WERI-Rb-1 (cell line): ENCODE measurements around the gene CADM2.

Source experiments
- DNase-seq: peaks from one replicate; pipeline ENCODE4 v3.0.0-alpha.2; 2020
- H3K27ac ChIP-seq: fragments of 250-450 bp; sonication (Bioruptor Pico); 2 replicates; pipeline ENCODE4 v1.5.1; 2020; ENCODE audit warnings: mild to moderate bottlenecking, moderate library complexity
- H3K27me3 ChIP-seq: fragments of 250-450 bp; sonication (Bioruptor Pico); 2 replicates; pipeline ENCODE4 v1.5.1; 2021; ENCODE audit warnings: mild to moderate bottlenecking, low read depth, moderate library complexity; ENCODE audit not compliant: insufficient read depth, severe bottlenecking
- H3K36me3 ChIP-seq: fragments of 250-450 bp; sonication (Bioruptor Pico); 2 replicates; pipeline ENCODE4 v1.5.1; 2020; ENCODE audit warnings: mild to moderate bottlenecking, moderate library complexity
- H3K4me3 ChIP-seq: 2 replicates; pipeline ENCODE4 v1.5.1; 2011; ENCODE audit warnings: low read depth, mild to moderate bottlenecking, control low read depth, low read length
- H3K9me3 ChIP-seq: fragments of 250-450 bp; sonication (Bioruptor Pico); 2 replicates; pipeline ENCODE4 v1.5.1; 2021; ENCODE audit warnings: mild to moderate bottlenecking, moderate library complexity; ENCODE audit not compliant: severe bottlenecking
- TF ChIP-seq, protein P1 (sequence below): IDR thresholded peaks from 2 replicates; pipeline ENCODE4 v1.5.1; 2011; ENCODE audit warnings: low read depth, mild to moderate bottlenecking, control low read depth, inconsistent platforms, low read length

Gene CADM2

DNA sequence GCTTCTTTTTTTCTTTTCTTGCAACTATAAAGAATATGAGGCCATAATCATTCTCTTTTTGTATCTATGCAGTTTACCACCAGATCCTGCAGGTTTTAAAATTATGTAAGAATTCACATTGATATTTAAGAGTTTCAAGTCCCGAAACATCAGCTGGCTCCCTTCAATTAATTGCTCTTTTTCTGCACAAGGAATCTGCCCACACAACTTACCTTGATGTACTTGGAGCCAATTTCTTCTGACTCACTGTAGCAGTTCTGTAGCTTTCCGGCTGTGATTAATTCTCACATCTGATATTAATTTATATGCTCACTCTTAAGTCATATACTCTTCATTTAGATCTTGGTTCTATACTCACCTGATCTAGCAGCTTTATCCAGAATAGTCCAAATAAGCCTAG lies 781.8 kb downstream of the CADM2 start:
- no peak overlapping the region for H3K4me3 ChIP-seq
- H3K36me3 ChIP-seq: no peaks in the 10 kb centered on the region
- H3K9me3 ChIP-seq: no peaks in the 10 kb centered on the region
- H3K27me3 ChIP-seq: no peaks in the 10 kb centered on the region
- DNase-seq: no peak
- TF ChIP-seq, protein P1, sequence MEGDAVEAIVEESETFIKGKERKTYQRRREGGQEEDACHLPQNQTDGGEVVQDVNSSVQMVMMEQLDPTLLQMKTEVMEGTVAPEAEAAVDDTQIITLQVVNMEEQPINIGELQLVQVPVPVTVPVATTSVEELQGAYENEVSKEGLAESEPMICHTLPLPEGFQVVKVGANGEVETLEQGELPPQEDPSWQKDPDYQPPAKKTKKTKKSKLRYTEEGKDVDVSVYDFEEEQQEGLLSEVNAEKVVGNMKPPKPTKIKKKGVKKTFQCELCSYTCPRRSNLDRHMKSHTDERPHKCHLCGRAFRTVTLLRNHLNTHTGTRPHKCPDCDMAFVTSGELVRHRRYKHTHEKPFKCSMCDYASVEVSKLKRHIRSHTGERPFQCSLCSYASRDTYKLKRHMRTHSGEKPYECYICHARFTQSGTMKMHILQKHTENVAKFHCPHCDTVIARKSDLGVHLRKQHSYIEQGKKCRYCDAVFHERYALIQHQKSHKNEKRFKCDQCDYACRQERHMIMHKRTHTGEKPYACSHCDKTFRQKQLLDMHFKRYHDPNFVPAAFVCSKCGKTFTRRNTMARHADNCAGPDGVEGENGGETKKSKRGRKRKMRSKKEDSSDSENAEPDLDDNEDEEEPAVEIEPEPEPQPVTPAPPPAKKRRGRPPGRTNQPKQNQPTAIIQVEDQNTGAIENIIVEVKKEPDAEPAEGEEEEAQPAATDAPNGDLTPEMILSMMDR: no peak
- no peak overlapping the region for H3K27ac ChIP-seq

- no peaks in the 10 kb centered on the region for H3K9me3 ChIP-seq
- TF ChIP-seq, protein P1: no peak
- no peak overlapping the region for H3K4me3 ChIP-seq
- H3K36me3 ChIP-seq: no peaks in the 10 kb centered on the region
- DNase-seq: no peak
- H3K27ac ChIP-seq: no peak overlapping the region
- H3K27me3 ChIP-seq: no peaks in the 10 kb centered on the region
Measured at GRCh38 chr3:85758442-85758841, 799.7 kb downstream of the CADM2 start.

DNA sequence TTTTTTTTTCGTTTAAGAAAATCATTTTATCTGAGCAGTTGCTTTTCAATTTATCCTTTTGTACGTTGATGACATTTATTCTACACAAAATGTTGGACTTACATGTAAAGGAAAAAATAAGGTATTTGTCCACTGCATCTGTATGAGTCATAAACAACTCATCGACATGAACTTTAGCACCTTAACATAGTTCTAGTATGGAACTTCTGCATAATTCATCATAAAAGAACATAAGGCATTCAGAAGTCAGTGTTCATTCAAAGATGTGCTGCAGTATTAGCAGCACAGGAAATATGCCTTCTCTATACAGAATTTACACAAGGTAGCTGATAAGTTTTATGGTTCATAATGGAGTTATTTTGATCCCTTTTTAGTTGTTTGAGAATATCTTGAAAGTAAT lies 801.6 kb downstream of the CADM2 start:
- H3K27me3 ChIP-seq: no peaks in the 10 kb centered on the region
- H3K9me3 ChIP-seq: no peaks in the 10 kb centered on the region
- no peaks in the 10 kb centered on the region for H3K36me3 ChIP-seq
- DNase-seq: no peak
- H3K4me3 ChIP-seq: no peak overlapping the region
- H3K27ac ChIP-seq: no peak overlapping the region
- TF ChIP-seq, protein P1: no peak

DNA sequence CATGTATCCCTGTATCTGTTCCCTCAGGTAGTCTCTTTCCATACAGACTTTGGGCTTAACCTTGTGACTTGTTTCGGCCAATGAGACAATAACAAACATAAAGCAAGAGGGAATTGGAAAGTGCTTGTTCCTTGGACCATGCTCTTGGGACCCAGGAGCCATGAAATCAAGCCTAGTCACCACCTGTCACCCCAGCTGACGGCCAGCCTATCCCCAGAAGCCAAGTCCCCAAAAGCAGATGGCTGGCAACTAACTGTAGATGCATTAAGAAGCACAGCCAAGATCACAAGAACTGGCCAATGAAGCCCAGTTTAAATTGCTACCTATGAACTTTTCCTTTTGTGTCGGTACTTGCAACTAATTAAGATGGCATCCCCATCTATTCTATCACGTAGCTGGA lies 822.0 kb downstream of the CADM2 start:
- no peak overlapping the region for H3K4me3 ChIP-seq
- H3K27me3 ChIP-seq: no peaks in the 10 kb centered on the region
- DNase-seq: no peak
- no peaks in the 10 kb centered on the region for H3K36me3 ChIP-seq
- no peak overlapping the region for H3K27ac ChIP-seq
- H3K9me3 ChIP-seq: no peaks in the 10 kb centered on the region
- TF ChIP-seq, protein P1: no peak

GRCh38 chr3:85781806-85782205 lies 823.0 kb downstream of the CADM2 start:
- DNase-seq: no peak
- Histone ChIP-seq H3K9me3 (no peaks in the 10 kb centered on the region), H3K27ac (no peak overlapping the region), H3K4me3 (no peak overlapping the region), H3K36me3 (no peaks in the 10 kb centered on the region), H3K27me3 (no peaks in the 10 kb centered on the region)
- TF ChIP-seq, protein P1: no peak

DNA sequence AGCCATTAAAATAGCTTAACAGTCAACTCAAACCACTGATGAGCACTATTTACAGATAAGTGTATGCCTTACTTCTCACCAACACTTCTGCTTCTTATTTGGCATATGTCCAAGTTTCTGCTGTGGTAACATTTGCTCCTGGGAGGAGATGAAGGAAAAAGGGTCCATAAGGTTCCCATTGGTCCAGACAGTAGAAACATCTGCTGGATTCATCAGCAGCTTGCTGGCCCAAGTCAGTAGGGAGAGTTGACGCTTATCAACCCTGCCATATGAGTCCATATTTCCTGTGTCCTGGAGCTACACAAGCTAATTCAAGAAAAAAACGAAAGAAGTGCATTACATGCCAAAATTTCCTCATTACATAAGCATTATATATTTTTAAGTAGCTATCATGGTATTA lies 824.5 kb downstream of the CADM2 start:
- TF ChIP-seq, protein P1: no peak
- Histone ChIP-seq H3K27ac (no peak overlapping the region), H3K27me3 (no peaks in the 10 kb centered on the region), H3K4me3 (no peak overlapping the region), H3K9me3 (no peaks in the 10 kb centered on the region), H3K36me3 (no peaks in the 10 kb centered on the region)
- DNase-seq: no peak
